ENCODE results near the gene TOMM20. TPM values are rescaled to one million over a fixed set of nuclear protein-coding genes. Genes with fewer than 3 reads are reported as not detected.

The TOMM20 gene
- total and polyA plus RNA-seq, 2 experiments from 2014 or later, result 138 to 159 TPM

GRCh38 chr1:235108185-235108593 lies 20.4 kb downstream of the TOMM20 start:
- peaks cover 8% of the 10 kb centered on the region for H4K20me1 ChIP-seq (replicated peaks; ENCODE audit: insufficient read depth)
- H2AFZ ChIP-seq, result no peak overlapping the region
- H3K4me3 ChIP-seq, result no peak overlapping the region
- ATAC-seq, result no peak; the same call in 2 of the 3 replicates
- peaks cover 25% of the 10 kb centered on the region for H3K79me2 ChIP-seq (replicated peaks; ENCODE audit: insufficient read depth)
- H3F3A ChIP-seq (replicated peaks; ENCODE audit: low read depth), result peaks cover 37% of the 10 kb centered on the region
- TF ChIP-seq JUNB (IDR thresholded peaks at IDR 0.05; ENCODE audit: unreplicated experiment) (no peak), CREB1 (CRISPR knock-in tag; IDR thresholded peaks at IDR 0.05; ENCODE audit: low read depth) (no peak), CTCF (conservative IDR thresholded peaks at IDR 0.05; ENCODE audit: low read depth in 2 of 2) (no peak), ZNF331 (CRISPR knock-in tag; IDR thresholded peaks at IDR 0.05; ENCODE audit: low read depth) (no peak), EZH2 (IDR thresholded peaks at IDR 0.05; ENCODE audit: low read depth, unreplicated experiment) (no peak), POLR2AphosphoS5 (IDR thresholded peaks at IDR 0.05; ENCODE audit: low read depth) (no peak), EZH2phosphoT487 (IDR thresholded peaks at IDR 0.05; ENCODE audit: unreplicated experiment) (no peak)
- TF ChIP-seq, protein P1, sequence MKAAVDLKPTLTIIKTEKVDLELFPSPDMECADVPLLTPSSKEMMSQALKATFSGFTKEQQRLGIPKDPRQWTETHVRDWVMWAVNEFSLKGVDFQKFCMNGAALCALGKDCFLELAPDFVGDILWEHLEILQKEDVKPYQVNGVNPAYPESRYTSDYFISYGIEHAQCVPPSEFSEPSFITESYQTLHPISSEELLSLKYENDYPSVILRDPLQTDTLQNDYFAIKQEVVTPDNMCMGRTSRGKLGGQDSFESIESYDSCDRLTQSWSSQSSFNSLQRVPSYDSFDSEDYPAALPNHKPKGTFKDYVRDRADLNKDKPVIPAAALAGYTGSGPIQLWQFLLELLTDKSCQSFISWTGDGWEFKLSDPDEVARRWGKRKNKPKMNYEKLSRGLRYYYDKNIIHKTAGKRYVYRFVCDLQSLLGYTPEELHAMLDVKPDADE (IDR thresholded peaks at IDR 0.05), result no peak
- TF ChIP-seq, protein P2, sequence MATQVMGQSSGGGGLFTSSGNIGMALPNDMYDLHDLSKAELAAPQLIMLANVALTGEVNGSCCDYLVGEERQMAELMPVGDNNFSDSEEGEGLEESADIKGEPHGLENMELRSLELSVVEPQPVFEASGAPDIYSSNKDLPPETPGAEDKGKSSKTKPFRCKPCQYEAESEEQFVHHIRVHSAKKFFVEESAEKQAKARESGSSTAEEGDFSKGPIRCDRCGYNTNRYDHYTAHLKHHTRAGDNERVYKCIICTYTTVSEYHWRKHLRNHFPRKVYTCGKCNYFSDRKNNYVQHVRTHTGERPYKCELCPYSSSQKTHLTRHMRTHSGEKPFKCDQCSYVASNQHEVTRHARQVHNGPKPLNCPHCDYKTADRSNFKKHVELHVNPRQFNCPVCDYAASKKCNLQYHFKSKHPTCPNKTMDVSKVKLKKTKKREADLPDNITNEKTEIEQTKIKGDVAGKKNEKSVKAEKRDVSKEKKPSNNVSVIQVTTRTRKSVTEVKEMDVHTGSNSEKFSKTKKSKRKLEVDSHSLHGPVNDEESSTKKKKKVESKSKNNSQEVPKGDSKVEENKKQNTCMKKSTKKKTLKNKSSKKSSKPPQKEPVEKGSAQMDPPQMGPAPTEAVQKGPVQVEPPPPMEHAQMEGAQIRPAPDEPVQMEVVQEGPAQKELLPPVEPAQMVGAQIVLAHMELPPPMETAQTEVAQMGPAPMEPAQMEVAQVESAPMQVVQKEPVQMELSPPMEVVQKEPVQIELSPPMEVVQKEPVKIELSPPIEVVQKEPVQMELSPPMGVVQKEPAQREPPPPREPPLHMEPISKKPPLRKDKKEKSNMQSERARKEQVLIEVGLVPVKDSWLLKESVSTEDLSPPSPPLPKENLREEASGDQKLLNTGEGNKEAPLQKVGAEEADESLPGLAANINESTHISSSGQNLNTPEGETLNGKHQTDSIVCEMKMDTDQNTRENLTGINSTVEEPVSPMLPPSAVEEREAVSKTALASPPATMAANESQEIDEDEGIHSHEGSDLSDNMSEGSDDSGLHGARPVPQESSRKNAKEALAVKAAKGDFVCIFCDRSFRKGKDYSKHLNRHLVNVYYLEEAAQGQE (IDR thresholded peaks at IDR 0.05; ENCODE audit: unreplicated experiment), result no peak
- DNase-seq (ENCODE audit: low spot score), result no peak
- no peak overlapping the region for H3K27ac Mint-ChIP-seq
- peaks cover 53% of the 10 kb centered on the region for H3K36me3 Mint-ChIP-seq (ENCODE audit: low read depth)
- no peaks in the 10 kb centered on the region for H3K9me3 Mint-ChIP-seq
- H3K4me1 Mint-ChIP-seq, result peaks cover 15% of the 10 kb centered on the region; the same call in 2 of the 3 replicates
- H3K4me1 ChIP-seq (ENCODE audit: insufficient read depth), result peaks cover 14% of the 10 kb centered on the region
- no peaks in the 10 kb centered on the region for H3K27me3 ChIP-seq (ENCODE audit: insufficient read depth)
- H3K4me2 ChIP-seq, result no peak overlapping the region
- H3K4me3 Mint-ChIP-seq, result no peak overlapping the region
- peaks cover 7% of the 10 kb centered on the region for H3K27me3 Mint-ChIP-seq (ENCODE audit: insufficient read depth, low read depth, poor library complexity)
- H3K9me2 ChIP-seq (ENCODE audit: insufficient read depth), result no peaks in the 10 kb centered on the region
- peaks cover 29% of the 10 kb centered on the region for H3K36me3 ChIP-seq (ENCODE audit: insufficient read depth)
- H3K27ac ChIP-seq (ENCODE audit: low read depth), result peak overlapping the region; percentile 56; the same call in 1 of the 2 replicates
